Measurements from ENCODE around the gene IDH1. TPM values are rescaled to one million over a fixed set of nuclear protein-coding genes. Genes with fewer than 3 reads are reported as not detected.

IDH1 gene
- total RNA-seq, 2 experiments from 2014 or later: 36.2 to 57.2 TPM

GRCh38 chr2:208250388-208250787, 4.5 kb downstream of the IDH1 start:
- intact Hi-C loops (cut with micrococcal nuclease; ENCODE audit: unreplicated experiment): no loop called here
- POLR2A ChIA-PET: interaction anchor here (0.6 to 1.9 kb wide), 4 partner anchors 9 to 622 kb away, joined by 3 to 6 read pairs (median 4); no protein-coding TSS in a partner anchor

GRCh38 chr2:208249296-208249695, 5.6 kb downstream of the IDH1 start:
- TF ChIP-seq, protein P1, sequence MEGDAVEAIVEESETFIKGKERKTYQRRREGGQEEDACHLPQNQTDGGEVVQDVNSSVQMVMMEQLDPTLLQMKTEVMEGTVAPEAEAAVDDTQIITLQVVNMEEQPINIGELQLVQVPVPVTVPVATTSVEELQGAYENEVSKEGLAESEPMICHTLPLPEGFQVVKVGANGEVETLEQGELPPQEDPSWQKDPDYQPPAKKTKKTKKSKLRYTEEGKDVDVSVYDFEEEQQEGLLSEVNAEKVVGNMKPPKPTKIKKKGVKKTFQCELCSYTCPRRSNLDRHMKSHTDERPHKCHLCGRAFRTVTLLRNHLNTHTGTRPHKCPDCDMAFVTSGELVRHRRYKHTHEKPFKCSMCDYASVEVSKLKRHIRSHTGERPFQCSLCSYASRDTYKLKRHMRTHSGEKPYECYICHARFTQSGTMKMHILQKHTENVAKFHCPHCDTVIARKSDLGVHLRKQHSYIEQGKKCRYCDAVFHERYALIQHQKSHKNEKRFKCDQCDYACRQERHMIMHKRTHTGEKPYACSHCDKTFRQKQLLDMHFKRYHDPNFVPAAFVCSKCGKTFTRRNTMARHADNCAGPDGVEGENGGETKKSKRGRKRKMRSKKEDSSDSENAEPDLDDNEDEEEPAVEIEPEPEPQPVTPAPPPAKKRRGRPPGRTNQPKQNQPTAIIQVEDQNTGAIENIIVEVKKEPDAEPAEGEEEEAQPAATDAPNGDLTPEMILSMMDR (conservative IDR thresholded peaks at IDR 0.05; ENCODE audit: low read length): no peak
- no peak for TF ChIP-seq EZH2phosphoT487 (IDR thresholded peaks at IDR 0.05; ENCODE audit: borderline replicate concordance, low read depth, low read length)
- H3K36me3 ChIP-seq (ENCODE audit: insufficient read depth, low read length): peaks cover 91% of the 10 kb centered on the region
- H3K27ac ChIP-seq (ENCODE audit: low read depth, low read length, poor library complexity, severe bottlenecking): no peak overlapping the region
- H3K4me1 ChIP-seq (ENCODE audit: insufficient read depth, low read length, poor library complexity, severe bottlenecking): peaks cover 30% of the 10 kb centered on the region
- intact Hi-C loops (cut with micrococcal nuclease; ENCODE audit: unreplicated experiment): no loop called here
- H3K4me2 ChIP-seq (ENCODE audit: low read length): no peak overlapping the region
- ChIA-PET CTCF (ENCODE audit: unreplicated experiment) (no interaction called here), POLR2A (interaction anchor here (0.6 to 1.3 kb wide), 3 partner anchors 15 to 282 kb away, joined by 3 to 4 read pairs (median 4); partner anchors contain the start of gene PIKFYVE)
- peaks cover 4% of the 10 kb centered on the region; the same call in 1 of the 2 replicates for H4K20me1 ChIP-seq (ENCODE audit: insufficient read depth, low read length)
- no peak for DNase-seq (ENCODE audit: low spot score)
- no peak overlapping the region for H2AFZ ChIP-seq (ENCODE audit: low read length)
- H3K9me2 ChIP-seq (ENCODE audit: insufficient read depth, low read length): no peaks in the 10 kb centered on the region
- H3K9me3 ChIP-seq (ENCODE audit: low read length): no peaks in the 10 kb centered on the region
- no TSS peak for BruUV-seq (replicated peaks)
- H3K79me2 ChIP-seq (ENCODE audit: insufficient read depth, low read depth, low read length): peaks cover 9% of the 10 kb centered on the region; the same call in 1 of the 2 replicates
- H3K4me3 ChIP-seq (ENCODE audit: low read depth, low read length, poor library complexity, severe bottlenecking): no peak overlapping the region

More at GRCh38 chr2:208250388-208250787, 4.5 kb downstream of the IDH1 start:
- TF ChIP-seq, protein P1 (conservative IDR thresholded peaks at IDR 0.05; ENCODE audit: low read length): no peak
- no peak for TF ChIP-seq EZH2phosphoT487 (IDR thresholded peaks at IDR 0.05; ENCODE audit: borderline replicate concordance, low read depth, low read length)
- H3K4me3 ChIP-seq (ENCODE audit: low read depth, low read length, poor library complexity, severe bottlenecking): no peak overlapping the region
- H3K4me2 ChIP-seq (ENCODE audit: low read length): peak overlapping the region; percentile 6; the same call in 1 of the 2 replicates
- H3K9me3 ChIP-seq (ENCODE audit: low read length): no peaks in the 10 kb centered on the region
- H3K36me3 ChIP-seq (ENCODE audit: insufficient read depth, low read length): peaks cover 80% of the 10 kb centered on the region
- CTCF ChIA-PET (ENCODE audit: unreplicated experiment): no interaction called here
- peaks cover 4% of the 10 kb centered on the region; the same call in 1 of the 2 replicates for H4K20me1 ChIP-seq (ENCODE audit: insufficient read depth, low read length)
- H3K9me2 ChIP-seq (ENCODE audit: insufficient read depth, low read length): no peaks in the 10 kb centered on the region
- BruUV-seq (replicated peaks): no TSS peak
- H2AFZ ChIP-seq (ENCODE audit: low read length): no peak overlapping the region
- H3K79me2 ChIP-seq (ENCODE audit: insufficient read depth, low read depth, low read length): peaks cover 9% of the 10 kb centered on the region; the same call in 1 of the 2 replicates
- no peak overlapping the region for H3K27ac ChIP-seq (ENCODE audit: low read depth, low read length, poor library complexity, severe bottlenecking)
- no peak for DNase-seq (ENCODE audit: low spot score)
- peaks cover 30% of the 10 kb centered on the region for H3K4me1 ChIP-seq (ENCODE audit: insufficient read depth, low read length, poor library complexity, severe bottlenecking)

DNA sequence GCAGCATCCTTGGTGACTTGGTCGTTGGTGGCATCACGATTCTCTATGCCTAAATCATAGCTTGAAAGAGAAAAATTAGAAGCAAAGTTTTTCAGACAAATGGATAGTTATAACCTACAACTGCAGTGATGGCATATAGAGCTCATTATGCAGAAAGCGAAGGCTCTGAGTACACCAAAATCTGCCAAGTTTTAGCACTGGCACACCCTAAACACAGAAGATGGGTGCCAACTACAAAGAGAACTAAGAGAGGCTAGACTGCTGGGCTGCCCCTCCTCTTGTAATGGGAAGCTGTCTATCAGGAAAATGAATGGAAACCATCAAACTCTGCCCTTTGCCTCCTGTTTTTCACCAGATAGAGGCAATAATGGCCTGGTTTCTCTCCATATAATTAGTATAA, 6.3 kb downstream of the IDH1 start:
- DNase-seq (ENCODE audit: low spot score): no peak
- no TSS peak for BruUV-seq (replicated peaks)
- H2AFZ ChIP-seq (ENCODE audit: low read length): no peak overlapping the region
- H3K27ac ChIP-seq (ENCODE audit: low read depth, low read length, poor library complexity, severe bottlenecking): no peak overlapping the region
- peaks cover 26% of the 10 kb centered on the region for H3K4me1 ChIP-seq (ENCODE audit: insufficient read depth, low read length, poor library complexity, severe bottlenecking)
- TF ChIP-seq, protein P1 (conservative IDR thresholded peaks at IDR 0.05; ENCODE audit: low read length): no peak
- TF ChIP-seq EZH2phosphoT487 (IDR thresholded peaks at IDR 0.05; ENCODE audit: borderline replicate concordance, low read depth, low read length): no peak
- intact Hi-C loops (cut with micrococcal nuclease; ENCODE audit: unreplicated experiment): no loop called here
- H3K79me2 ChIP-seq (ENCODE audit: insufficient read depth, low read depth, low read length): peaks cover 5% of the 10 kb centered on the region; the same call in 1 of the 2 replicates
- H3K9me3 ChIP-seq (ENCODE audit: low read length): no peaks in the 10 kb centered on the region
- H3K4me2 ChIP-seq (ENCODE audit: low read length): no peak overlapping the region
- peaks cover 97% of the 10 kb centered on the region for H3K36me3 ChIP-seq (ENCODE audit: insufficient read depth, low read length)
- H3K9me2 ChIP-seq (ENCODE audit: insufficient read depth, low read length): no peaks in the 10 kb centered on the region
- CTCF ChIA-PET (ENCODE audit: unreplicated experiment): no interaction called here
- POLR2A ChIA-PET: interaction anchor here (1.3 kb wide), 1 partner anchor 16 kb away, joined by 4 read pairs; no protein-coding TSS in a partner anchor
- H3K4me3 ChIP-seq (ENCODE audit: low read depth, low read length, poor library complexity, severe bottlenecking): no peak overlapping the region
- peaks cover 4% of the 10 kb centered on the region; the same call in 1 of the 2 replicates for H4K20me1 ChIP-seq (ENCODE audit: insufficient read depth, low read length)
